ENCODE results near the gene CC2D2B. TPM values are rescaled to one million over a fixed set of nuclear protein-coding genes. Genes with fewer than 3 reads are reported as not detected.

The CC2D2B gene
- total and polyA plus RNA-seq, 4 donors: 0.05 to 0.59 (median 0.08) TPM

- H3K9ac ChIP-seq (ENCODE audit: low read depth in 1 of 2, low read length in 2 of 2): no peak overlapping the region
- no peaks in the 10 kb centered on the region for H3K4me1 ChIP-seq (ENCODE audit: control insufficient read depth in 4 of 4, insufficient read depth in 4 of 4, low read length in 3 of 4)
- WGBS: 91% methylated on average over 2 of the region's 2 CpGs
- no peaks in the 10 kb centered on the region for H3K27me3 ChIP-seq (ENCODE audit: control insufficient read depth in 4 of 4, insufficient read depth in 4 of 4, low read length in 3 of 4)
- H3K27ac ChIP-seq (ENCODE audit: low read depth in 1 of 2, low read length in 2 of 2): no peak overlapping the region
- no peak for DNase-seq (ENCODE audit: low spot score)
- no peaks in the 10 kb centered on the region for H3K9me3 ChIP-seq (ENCODE audit: control insufficient read depth in 4 of 4, low read length in 3 of 4)
- H3K36me3 ChIP-seq (ENCODE audit: control insufficient read depth in 4 of 4, insufficient read depth in 3 of 4, low read depth in 1 of 4, low read length in 3 of 4): no peaks in the 10 kb centered on the region
- TF ChIP-seq TAF1 (conservative IDR thresholded peaks at IDR 0.05): no peak
- no peak for TF ChIP-seq EGR1 (IDR thresholded peaks at IDR 0.05; ENCODE audit: low read depth in 2 of 2)
- no peak for TF ChIP-seq HNF4G (IDR thresholded peaks at IDR 0.05)
- no peak for TF ChIP-seq NR2F2 (IDR thresholded peaks at IDR 0.05)
- TF ChIP-seq GABPA (IDR thresholded peaks at IDR 0.05 in 1 of 2, conservative IDR thresholded peaks at IDR 0.05 in 1 of 2): no peak
- no peak for TF ChIP-seq RAD21 (IDR thresholded peaks at IDR 0.05)
- no peak for TF ChIP-seq FOXA1 (IDR thresholded peaks at IDR 0.05)
- TF ChIP-seq ATF3 (IDR thresholded peaks at IDR 0.05): no peak
- TF ChIP-seq RXRA (IDR thresholded peaks at IDR 0.05): no peak
- no peak for TF ChIP-seq MAX (IDR thresholded peaks at IDR 0.05)
- no peak for TF ChIP-seq SP1 (IDR thresholded peaks at IDR 0.05)
- no peak overlapping the region for H3K4me3 ChIP-seq (ENCODE audit: low read depth in 1 of 3, low read length in 3 of 3)
Observed at GRCh38 chr10:96049340-96049739, 141.6 kb downstream of the CC2D2B start.

GRCh38 chr10:96053985-96054384 lies 146.2 kb downstream of the CC2D2B start:
- peaks cover 0 to 16% (median 15%) of the 10 kb centered on the region in 4 donors for H3K36me3 ChIP-seq (ENCODE audit: control insufficient read depth in 4 of 4, insufficient read depth in 3 of 4, low read depth in 1 of 4, low read length in 3 of 4)
- no peaks in the 10 kb centered on the region for H3K9me3 ChIP-seq (ENCODE audit: control insufficient read depth in 4 of 4, low read length in 3 of 4)
- no peak for DNase-seq (ENCODE audit: low spot score)
- no peak overlapping the region for H3K27ac ChIP-seq (ENCODE audit: low read depth in 1 of 2, low read length in 2 of 2)
- no peaks in the 10 kb centered on the region for H3K4me1 ChIP-seq (ENCODE audit: control insufficient read depth in 4 of 4, insufficient read depth in 4 of 4, low read length in 3 of 4)
- H3K4me3 ChIP-seq (ENCODE audit: low read depth in 1 of 3, low read length in 3 of 3): no peak overlapping the region
- TF ChIP-seq FOXA1 (IDR thresholded peaks at IDR 0.05): no peak
- TF ChIP-seq NR2F2 (IDR thresholded peaks at IDR 0.05): peak; percentile 92
- H3K27me3 ChIP-seq (ENCODE audit: control insufficient read depth in 4 of 4, insufficient read depth in 4 of 4, low read length in 3 of 4): no peaks in the 10 kb centered on the region
- 87% methylated on average over 2 of the region's 2 CpGs for WGBS
- no peak overlapping the region for H3K9ac ChIP-seq (ENCODE audit: low read depth in 1 of 2, low read length in 2 of 2)

GRCh38 chr10:96056787-96057186 lies 149.0 kb downstream of the CC2D2B start:
- Histone ChIP-seq H3K36me3 (ENCODE audit: control insufficient read depth in 4 of 4, insufficient read depth in 3 of 4, low read depth in 1 of 4, low read length in 3 of 4) (peaks cover 0 to 19% (median 17%) of the 10 kb centered on the region in 4 donors), H3K27ac (ENCODE audit: low read depth in 1 of 2, low read length in 2 of 2) (no peak overlapping the region), H3K27me3 (ENCODE audit: control insufficient read depth in 4 of 4, insufficient read depth in 4 of 4, low read length in 3 of 4) (no peaks in the 10 kb centered on the region), H3K9ac (ENCODE audit: low read depth in 1 of 2, low read length in 2 of 2) (no peak overlapping the region), H3K9me3 (ENCODE audit: control insufficient read depth in 4 of 4, low read length in 3 of 4) (no peaks in the 10 kb centered on the region), H3K4me1 (ENCODE audit: control insufficient read depth in 4 of 4, insufficient read depth in 4 of 4, low read length in 3 of 4) (no peaks in the 10 kb centered on the region), H3K4me3 (ENCODE audit: low read depth in 1 of 3, low read length in 3 of 3) (no peak overlapping the region)
- TF ChIP-seq NR2F2 (IDR thresholded peaks at IDR 0.05): no peak
- DNase-seq (ENCODE audit: low spot score): no peak
- 97% methylated on average over 7 of the region's 7 CpGs for WGBS

GRCh38 chr10:96061232-96061631 lies 153.5 kb downstream of the CC2D2B start:
- 95% methylated on average over 3 of the region's 3 CpGs for WGBS
- Histone ChIP-seq H3K4me1 (ENCODE audit: control insufficient read depth in 4 of 4, insufficient read depth in 4 of 4, low read length in 3 of 4) (no peaks in the 10 kb centered on the region), H3K4me3 (ENCODE audit: low read depth in 1 of 3, low read length in 3 of 3) (no peak overlapping the region), H3K9me3 (ENCODE audit: control insufficient read depth in 4 of 4, low read length in 3 of 4) (no peaks in the 10 kb centered on the region), H3K36me3 (ENCODE audit: control insufficient read depth in 4 of 4, insufficient read depth in 3 of 4, low read depth in 1 of 4, low read length in 3 of 4) (peaks cover 0 to 21% (median 18%) of the 10 kb centered on the region in 4 donors), H3K9ac (ENCODE audit: low read depth in 1 of 2, low read length in 2 of 2) (no peak overlapping the region), H3K27ac (ENCODE audit: low read depth in 1 of 2, low read length in 2 of 2) (no peak overlapping the region), H3K27me3 (ENCODE audit: control insufficient read depth in 4 of 4, insufficient read depth in 4 of 4, low read length in 3 of 4) (no peaks in the 10 kb centered on the region)
- no peak for DNase-seq (ENCODE audit: low spot score)
- TF ChIP-seq GABPA (IDR thresholded peaks at IDR 0.05 in 1 of 2, conservative IDR thresholded peaks at IDR 0.05 in 1 of 2): no peak
- TF ChIP-seq RAD21 (IDR thresholded peaks at IDR 0.05): no peak
- TF ChIP-seq SP1 (IDR thresholded peaks at IDR 0.05): no peak
- TF ChIP-seq ZBTB33 (IDR thresholded peaks at IDR 0.05): no peak
- TF ChIP-seq FOXA1 (IDR thresholded peaks at IDR 0.05): no peak
- no peak for TF ChIP-seq RXRA (IDR thresholded peaks at IDR 0.05)
- TF ChIP-seq HNF4A (conservative IDR thresholded peaks at IDR 0.05): no peak
- TF ChIP-seq MAX (IDR thresholded peaks at IDR 0.05): no peak
- no peak for TF ChIP-seq NR2F2 (IDR thresholded peaks at IDR 0.05)
- no peak for TF ChIP-seq CTCF (IDR thresholded peaks at IDR 0.05; ENCODE audit: low read depth, low read length, missing input control)
- TF ChIP-seq HNF4G (IDR thresholded peaks at IDR 0.05): no peak
- no peak for TF ChIP-seq JUND (IDR thresholded peaks at IDR 0.05)
- no peak for TF ChIP-seq YY1 (IDR thresholded peaks at IDR 0.05)
